ENCODE results near the gene ECPAS.

GRCh38 chr9:111400564-111400898, 83.7 kb downstream of the ECPAS start:
- no peak for TF ChIP-seq TAF1 (IDR thresholded peaks at IDR 0.05; ENCODE audit: low read depth)
- no peak for TF ChIP-seq EP300 (conservative IDR thresholded peaks at IDR 0.05; ENCODE audit: poor library complexity, severe bottlenecking)
- TF ChIP-seq CTCF (IDR thresholded peaks at IDR 0.05; ENCODE audit: poor library complexity, severe bottlenecking): no peak
- TF ChIP-seq EZH2 (IDR thresholded peaks at IDR 0.05; ENCODE audit: borderline replicate concordance, insufficient read depth, low read length, poor library complexity, severe bottlenecking): no peak
- no peak for TF ChIP-seq POLR2AphosphoS5 (IDR thresholded peaks at IDR 0.05)
- TF ChIP-seq MXI1 (conservative IDR thresholded peaks at IDR 0.05; ENCODE audit: poor library complexity, severe bottlenecking): no peak
